Measurements from ENCODE around the gene NRROS.
"Not testable (repeated sequence)": the region's sequence is repeated elsewhere in the genome, so short reads cannot be mapped to it uniquely, and the experiment has no call there.

Gene NRROS

GRCh38 chr3:196620684-196621083, 18.8 kb upstream of the NRROS start:
- DNase-seq = no peak
- in situ Hi-C loops (cut with HindIII; ENCODE audit: low pct_ligation_motif_present, low pct_unique_long_range_greater_than_20kb, low sequenced_read_pairs) = no loop called here

DNA sequence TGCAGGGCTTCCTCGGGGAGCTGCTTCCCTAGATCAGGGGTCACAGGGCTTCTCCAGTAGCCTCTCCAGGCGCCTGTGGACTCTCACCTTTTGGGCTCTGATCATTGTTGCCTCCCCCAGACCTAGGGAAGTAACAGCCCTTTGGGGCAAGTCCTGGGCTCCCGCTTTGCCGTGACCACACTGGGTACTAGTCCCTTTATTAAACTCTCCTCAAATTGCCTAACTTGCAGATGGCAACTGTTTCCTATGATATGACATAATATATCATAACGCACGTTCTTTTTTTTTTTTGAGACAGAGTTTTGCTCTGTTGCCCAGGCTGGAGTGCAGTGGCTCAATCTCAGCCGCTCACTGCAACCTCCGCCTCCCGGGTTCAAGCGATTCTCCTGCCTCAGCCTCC, 17.9 kb upstream of the NRROS start:
- in situ Hi-C loops (cut with HindIII; ENCODE audit: low pct_ligation_motif_present, low pct_unique_long_range_greater_than_20kb, low sequenced_read_pairs) = no loop called here
- DNase-seq = no peak

- DNase-seq = no peak
- in situ Hi-C loops (cut with HindIII; ENCODE audit: low pct_ligation_motif_present, low pct_unique_long_range_greater_than_20kb, low sequenced_read_pairs) = no loop called here
These were observed 15.3 kb upstream of the NRROS start for GRCh38 chr3:196624067-196624790.

- no peak for DNase-seq
- in situ Hi-C loops (cut with HindIII; ENCODE audit: low pct_ligation_motif_present, low pct_unique_long_range_greater_than_20kb, low sequenced_read_pairs) = no loop called here
These were observed 14.6 kb upstream of the NRROS start for GRCh38 chr3:196624907-196625306.

GRCh38 chr3:196625331-196625730, 14.2 kb upstream of the NRROS start:
- in situ Hi-C loops (cut with HindIII; ENCODE audit: low pct_ligation_motif_present, low pct_unique_long_range_greater_than_20kb, low sequenced_read_pairs) = no loop called here
- no peak for DNase-seq

GRCh38 chr3:196627918-196628231, 11.6 kb upstream of the NRROS start:
- in situ Hi-C loops (cut with HindIII; ENCODE audit: low pct_ligation_motif_present, low pct_unique_long_range_greater_than_20kb, low sequenced_read_pairs) = no loop called here
- no peak for DNase-seq

DNA sequence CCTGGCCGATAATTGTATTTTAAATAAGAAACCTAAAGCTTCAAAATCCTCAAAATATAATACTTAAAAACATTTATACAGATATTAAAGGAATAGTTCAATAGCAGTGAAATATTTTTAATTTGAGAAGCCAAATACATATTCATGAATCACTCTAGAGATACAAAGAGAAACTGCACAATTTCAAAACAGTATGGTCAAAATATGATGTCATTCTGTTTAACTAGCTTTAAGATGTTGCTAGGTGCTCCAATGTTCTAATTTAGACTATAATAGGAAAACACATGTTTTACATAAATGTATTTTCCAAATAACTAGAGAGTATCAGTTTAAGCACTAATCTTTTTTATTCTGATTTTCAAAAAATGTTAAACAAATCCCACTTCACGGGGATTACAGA, 10.3 kb upstream of the NRROS start:
- in situ Hi-C loops (cut with HindIII; ENCODE audit: low pct_ligation_motif_present, low pct_unique_long_range_greater_than_20kb, low sequenced_read_pairs) = no loop called here

DNA sequence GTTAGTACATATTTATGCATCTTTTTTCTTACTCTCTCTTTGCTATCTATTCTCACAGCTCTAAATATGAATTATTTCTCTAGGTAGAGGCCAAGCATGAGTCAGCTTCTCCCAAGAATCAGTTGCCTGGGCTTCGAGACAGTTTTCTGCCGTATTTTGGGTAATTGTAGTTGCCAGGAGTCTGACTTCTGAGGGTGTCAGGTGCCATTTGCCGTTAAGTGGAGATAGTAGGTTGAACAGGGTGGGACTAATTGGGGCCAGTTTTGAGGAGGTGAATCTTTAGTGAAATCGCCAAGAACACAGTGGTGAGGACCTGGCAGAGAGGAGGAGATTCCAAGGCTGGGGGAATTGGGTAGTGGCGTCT, 7.8 kb upstream of the NRROS start:
- in situ Hi-C loops (cut with HindIII; ENCODE audit: low pct_ligation_motif_present, low pct_unique_long_range_greater_than_20kb, low sequenced_read_pairs) = no loop called here
- DNase-seq = no peak

More for the DNA sequence above, 10.3 kb upstream of the NRROS start:
- DNase-seq = no peak

DNA sequence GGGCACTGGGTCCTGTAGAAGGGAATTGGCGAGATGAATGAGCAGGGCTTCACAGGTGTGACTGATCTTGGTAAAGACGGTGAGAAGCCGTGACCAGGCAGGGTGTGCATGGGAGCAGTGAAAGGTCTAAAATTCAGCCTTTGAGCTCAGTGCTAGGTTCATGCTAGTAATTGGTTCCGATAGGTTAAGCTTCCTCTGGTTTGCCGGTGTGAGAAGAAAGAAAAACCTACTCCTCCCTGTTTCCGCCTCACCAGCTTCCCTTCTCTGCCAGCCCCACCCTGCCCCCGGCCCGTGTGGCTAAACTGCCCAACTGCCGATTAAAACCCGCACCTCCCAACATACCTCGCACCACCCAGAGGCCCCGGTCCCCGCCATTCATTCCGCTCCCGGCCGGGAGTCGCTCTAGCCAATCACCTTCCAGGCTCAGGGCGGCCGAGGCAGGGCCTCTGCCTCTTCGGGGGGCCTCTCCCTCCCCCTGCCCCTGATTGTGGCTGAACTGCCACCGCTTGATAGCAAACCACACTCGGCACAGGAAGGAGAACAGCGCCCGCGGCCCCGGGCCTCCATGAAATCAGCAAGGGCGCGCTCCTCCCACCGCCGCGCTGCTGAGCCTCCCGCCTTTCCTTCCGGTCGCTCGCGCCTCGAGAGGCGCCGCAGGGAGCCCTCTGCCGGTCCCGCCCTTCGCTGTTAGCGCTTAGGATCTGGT, 7.3 kb upstream of the NRROS start:
- DNase-seq = peak; percentile 78

GRCh38 chr3:196633555-196634151, 5.8 kb upstream of the NRROS start:
- in situ Hi-C loops (cut with HindIII; ENCODE audit: low pct_ligation_motif_present, low pct_unique_long_range_greater_than_20kb, low sequenced_read_pairs) = no loop called here
- DNase-seq = no peak

More for the DNA sequence above, 7.3 kb upstream of the NRROS start:
- in situ Hi-C loops (cut with HindIII; ENCODE audit: low pct_ligation_motif_present, low pct_unique_long_range_greater_than_20kb, low sequenced_read_pairs) = no loop called here

GRCh38 chr3:196634224-196634623, 5.3 kb upstream of the NRROS start:
- in situ Hi-C loops (cut with HindIII; ENCODE audit: low pct_ligation_motif_present, low pct_unique_long_range_greater_than_20kb, low sequenced_read_pairs) = no loop called here

GRCh38 chr3:196634829-196635228, 4.7 kb upstream of the NRROS start:
- no peak for DNase-seq
- in situ Hi-C loops (cut with HindIII; ENCODE audit: low pct_ligation_motif_present, low pct_unique_long_range_greater_than_20kb, low sequenced_read_pairs) = no loop called here

More at GRCh38 chr3:196634224-196634623, 5.3 kb upstream of the NRROS start:
- DNase-seq = no peak

- DNase-seq = no peak
- in situ Hi-C loops (cut with HindIII; ENCODE audit: low pct_ligation_motif_present, low pct_unique_long_range_greater_than_20kb, low sequenced_read_pairs) = no loop called here
These were observed 2.8 kb upstream of the NRROS start for GRCh38 chr3:196636369-196637349.

GRCh38 chr3:196637941-196638340, 1.6 kb upstream of the NRROS start:
- in situ Hi-C loops (cut with HindIII; ENCODE audit: low pct_ligation_motif_present, low pct_unique_long_range_greater_than_20kb, low sequenced_read_pairs); DNase-seq: not testable (repeated sequence)

- DNase-seq = no peak
- in situ Hi-C loops (cut with HindIII; ENCODE audit: low pct_ligation_motif_present, low pct_unique_long_range_greater_than_20kb, low sequenced_read_pairs) = no loop called here
These were observed 522 bp upstream of the NRROS start for GRCh38 chr3:196638861-196639482.

GRCh38 chr3:196640297-196641018, 964 bp downstream of the NRROS start:
- no peak for DNase-seq
- in situ Hi-C loops (cut with HindIII; ENCODE audit: low pct_ligation_motif_present, low pct_unique_long_range_greater_than_20kb, low sequenced_read_pairs) = no loop called here

- in situ Hi-C loops (cut with HindIII; ENCODE audit: low pct_ligation_motif_present, low pct_unique_long_range_greater_than_20kb, low sequenced_read_pairs) = no loop called here
- DNase-seq = no peak
These were observed 2.0 kb downstream of the NRROS start for GRCh38 chr3:196641333-196642054.
